GM10266 (cell line): ENCODE measurements around the gene PPARGC1A.

ENCODE experiments used
- DNase-seq: peaks from one replicate; pipeline ENCODE4 v3.0.0; 2012; ENCODE audit errors: extremely low spot score
- CTCF ChIP-seq: IDR thresholded peaks from 2 replicates; pipeline ENCODE4 v1.5.1; 2012; ENCODE audit warnings: mild to moderate bottlenecking, low read depth; ENCODE audit not compliant: control insufficient read depth, insufficient read depth; ENCODE audit errors: missing control alignments

Gene PPARGC1A

DNA sequence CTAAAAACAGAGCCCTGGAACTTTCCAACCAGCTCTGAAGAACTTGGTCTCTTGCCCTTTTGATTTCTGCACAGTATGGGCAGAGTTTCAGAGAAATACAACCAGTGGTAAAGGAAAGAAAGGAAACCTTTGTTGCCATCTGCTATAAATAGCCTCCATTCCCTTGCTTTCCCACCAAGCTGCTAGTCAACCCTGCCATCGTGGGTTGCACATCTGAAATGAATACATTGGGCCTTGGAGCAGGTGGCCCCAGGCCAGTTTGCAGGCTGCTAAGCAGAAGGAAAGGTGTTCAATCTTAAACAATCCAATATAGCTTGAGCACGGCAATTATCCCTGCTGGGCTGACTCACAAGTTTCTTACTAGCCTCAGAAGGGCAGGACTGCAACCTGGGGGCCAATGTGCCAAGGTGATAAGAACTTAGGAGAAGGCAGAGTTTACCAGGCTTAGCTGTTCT lies 142.5 kb downstream of the PPARGC1A start:
- no peak for DNase-seq
- TF ChIP-seq CTCF: no peak

- TF ChIP-seq CTCF: no peak
- no peak for DNase-seq
Measured at GRCh38 chr4:23746672-23747071, 143.2 kb downstream of the PPARGC1A start.

- TF ChIP-seq CTCF: no peak
- no peak for DNase-seq
Measured at GRCh38 chr4:23746027-23746426, 143.8 kb downstream of the PPARGC1A start.

DNA sequence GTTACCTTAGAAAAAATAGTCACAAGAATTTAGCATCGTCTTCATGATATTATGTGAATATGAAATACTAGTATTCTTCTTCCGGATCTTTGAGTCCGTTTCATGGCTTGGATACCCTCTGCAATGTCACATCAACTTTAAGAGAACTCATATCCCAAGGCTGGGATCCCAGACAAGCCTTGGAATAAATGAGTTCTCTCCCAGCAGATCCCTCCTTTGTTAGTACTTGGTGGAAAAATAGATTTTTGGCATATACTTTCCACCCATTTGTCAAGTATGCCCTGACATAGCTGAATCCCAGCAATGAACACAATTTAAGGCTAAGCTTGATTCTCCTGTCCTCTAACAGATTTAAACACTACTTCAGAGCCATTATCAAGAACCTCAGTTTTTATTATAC lies 144.5 kb downstream of the PPARGC1A start:
- no peak for TF ChIP-seq CTCF
- no peak for DNase-seq
